Measurements from ENCODE around the gene NOC4L. TPM values are rescaled to one million over a fixed set of nuclear protein-coding genes. Genes with fewer than 3 reads are reported as not detected.

NOC4L gene
- polyA plus RNA-seq, 3 donors = 7.3 to 18.0 (median 17.9) TPM

DNA sequence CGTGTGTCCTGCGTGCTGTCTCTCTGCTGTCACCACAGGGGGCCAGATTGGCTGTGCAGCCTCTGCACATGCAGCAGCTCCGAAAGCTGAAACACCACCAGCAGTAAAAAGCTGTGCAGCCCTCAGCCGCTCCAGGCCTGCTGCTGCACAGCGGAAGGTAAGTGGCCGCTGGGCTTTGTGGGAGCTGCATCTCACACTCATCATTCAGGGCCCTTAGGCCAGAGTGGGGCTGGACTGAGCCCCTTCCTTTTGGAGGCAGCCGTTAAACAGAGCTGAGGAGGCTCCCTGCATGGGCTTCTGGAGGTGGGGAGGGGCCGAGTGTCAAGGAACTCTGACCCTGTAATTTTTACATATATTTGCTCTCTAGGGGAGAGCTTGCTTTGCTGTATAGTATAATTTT lies 17.2 kb upstream of the NOC4L start:
- Histone ChIP-seq H3K4me3 (replicated peaks in 1 of 3; ENCODE audit: low read depth in 2 of 3, low read length in 3 of 3) (no peak overlapping the region), H3K4me2 (replicated peaks; ENCODE audit: extremely low read depth, low read length, poor library complexity, severe bottlenecking) (no peak overlapping the region), H3K9ac (ENCODE audit: insufficient read depth, low read length, poor library complexity, severe bottlenecking) (no peak overlapping the region), H3K4me1 (ENCODE audit: control insufficient read depth in 1 of 2, insufficient read depth in 2 of 2, low read length in 2 of 2) (no peaks in the 10 kb centered on the region), H3K27ac (ENCODE audit: low read depth in 1 of 2, low read length in 2 of 2) (no peak overlapping the region), H2AFZ (ENCODE audit: insufficient read depth, low read depth, low read length, poor library complexity, severe bottlenecking) (no peak overlapping the region), H3K79me2 (ENCODE audit: insufficient read depth, low read length) (no peaks in the 10 kb centered on the region), H3K27me3 (ENCODE audit: control insufficient read depth in 2 of 2, insufficient read depth in 2 of 2, low read length in 2 of 2) (no peaks in the 10 kb centered on the region), H3K9me3 (replicated peaks in 1 of 2; ENCODE audit: control insufficient read depth in 1 of 2, insufficient read depth in 1 of 2, low read length in 2 of 2) (no peaks in the 10 kb centered on the region), H3K36me3 (replicated peaks in 1 of 2; ENCODE audit: control insufficient read depth in 1 of 2, insufficient read depth in 2 of 2, low read length in 2 of 2) (peaks cover 25 to 46% of the 10 kb centered on the region in 2 donors), H4K20me1 (ENCODE audit: insufficient read depth, low read length) (no peaks in the 10 kb centered on the region)
- no peaks in the 10 kb centered on the region for H3K4me1 Mint-ChIP-seq
- no peak overlapping the region for H3K27ac Mint-ChIP-seq
- TF ChIP-seq CTCF (IDR thresholded peaks at IDR 0.05) = no peak
- no peak for DNase-seq
- H3K9me3 Mint-ChIP-seq = peaks cover 1 to 8% (median 6%) of the 10 kb centered on the region in 7 donors
- intact Hi-C loops (cut with micrococcal nuclease) = no loop called here
- peaks cover 0 to 1% (median 0%) of the 10 kb centered on the region in 3 donors for H3K27me3 Mint-ChIP-seq (ENCODE audit: low read depth in 3 of 3)
- no peak overlapping the region for H3K4me3 Mint-ChIP-seq
- WGBS (ENCODE audit: insufficient coverage) = 100% methylated on average over 6 of the region's 8 CpGs
- H3K36me3 Mint-ChIP-seq = peaks cover 45% of the 10 kb centered on the region in 2 donors

- TF ChIP-seq CTCF (IDR thresholded peaks at IDR 0.05) = no peak
- no peak overlapping the region for H3K9ac ChIP-seq (ENCODE audit: insufficient read depth, low read length, poor library complexity, severe bottlenecking)
- no peaks in the 10 kb centered on the region for H3K4me1 Mint-ChIP-seq
- no peak overlapping the region for H3K4me3 Mint-ChIP-seq
- DNase-seq = no peak
- no peak overlapping the region for H3K4me2 ChIP-seq (replicated peaks; ENCODE audit: extremely low read depth, low read length, poor library complexity, severe bottlenecking)
- H3K27me3 ChIP-seq (ENCODE audit: control insufficient read depth in 2 of 2, insufficient read depth in 2 of 2, low read length in 2 of 2) = no peaks in the 10 kb centered on the region
- H3K4me1 ChIP-seq (ENCODE audit: control insufficient read depth in 1 of 2, insufficient read depth in 2 of 2, low read length in 2 of 2) = no peaks in the 10 kb centered on the region
- intact Hi-C loops (cut with micrococcal nuclease) = no loop called here
- peaks cover 41 to 42% of the 10 kb centered on the region in 2 donors for H3K36me3 Mint-ChIP-seq
- WGBS (ENCODE audit: insufficient coverage) = 100% methylated on average over 2 of the region's 3 CpGs
- peaks cover 20 to 35% of the 10 kb centered on the region in 2 donors for H3K36me3 ChIP-seq (replicated peaks in 1 of 2; ENCODE audit: control insufficient read depth in 1 of 2, insufficient read depth in 2 of 2, low read length in 2 of 2)
- H3K9me3 Mint-ChIP-seq = peaks cover 1 to 8% (median 5%) of the 10 kb centered on the region in 7 donors
- no peaks in the 10 kb centered on the region for H4K20me1 ChIP-seq (ENCODE audit: insufficient read depth, low read length)
- no peak overlapping the region for H3K27ac Mint-ChIP-seq
- no peak overlapping the region for H3K4me3 ChIP-seq (replicated peaks in 1 of 3; ENCODE audit: low read depth in 2 of 3, low read length in 3 of 3)
- H3K9me3 ChIP-seq (replicated peaks in 1 of 2; ENCODE audit: control insufficient read depth in 1 of 2, insufficient read depth in 1 of 2, low read length in 2 of 2) = no peaks in the 10 kb centered on the region
- no peak overlapping the region for H3K27ac ChIP-seq (ENCODE audit: low read depth in 1 of 2, low read length in 2 of 2)
- no peak overlapping the region for H2AFZ ChIP-seq (ENCODE audit: insufficient read depth, low read depth, low read length, poor library complexity, severe bottlenecking)
- peaks cover 0 to 4% (median 0%) of the 10 kb centered on the region in 3 donors for H3K27me3 Mint-ChIP-seq (ENCODE audit: low read depth in 3 of 3)
- no peaks in the 10 kb centered on the region for H3K79me2 ChIP-seq (ENCODE audit: insufficient read depth, low read length)
Measured at GRCh38 chr12:132129007-132129406, 15.2 kb upstream of the NOC4L start.

Data from CD14-positive monocyte (primary cell).